Stomach (tissue), 4 donors: Measurements from ENCODE around the gene SESN1.

Source experiments
- POLR2A ChIP-seq, 4 donors: fragments of 450-650 bp; IDR thresholded peaks; one replicate each; pipeline ENCODE4 v1.6.1; 2016; ENCODE audit warnings: antibody characterized with exemption in 4 of 4, control low read depth in 2 of 4, mild to moderate bottlenecking in 1 of 4, moderate library complexity in 1 of 4
- POLR2AphosphoS5 ChIP-seq, 3 donors: sonication (generic); formaldehyde crosslinking; IDR thresholded peaks; one replicate each; pipeline ENCODE4 v1.6.1; 2016; ENCODE audit warnings: antibody characterized with exemption in 3 of 3

DNA sequence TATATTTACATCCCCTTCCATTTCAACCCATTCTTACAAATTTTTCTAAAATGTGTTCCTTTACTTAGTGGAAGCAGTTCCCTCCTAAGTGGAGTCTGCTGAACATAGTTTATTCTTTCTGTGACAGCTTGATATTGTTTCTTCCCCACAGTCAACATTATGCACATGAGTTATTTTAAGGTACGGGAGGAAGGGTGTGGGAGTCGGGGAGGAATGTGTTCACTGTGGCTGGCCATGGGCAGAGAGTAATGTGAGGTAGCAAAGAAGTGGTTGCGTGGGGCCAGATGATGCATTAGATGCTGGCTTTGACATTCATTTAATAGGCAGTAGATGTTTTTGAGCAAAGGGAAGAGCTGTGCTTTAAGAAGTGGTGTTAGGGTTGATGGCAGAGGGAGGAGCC lies 148.0 kb downstream of the SESN1 start:
- peak in 1 of 3 donors; percentile 35 for TF ChIP-seq POLR2AphosphoS5 (IDR thresholded peaks at IDR 0.05)
- TF ChIP-seq POLR2A (IDR thresholded peaks at IDR 0.05), result no peak
